Nucleus accumbens (tissue), 56 donors: Measurements from ENCODE around the gene PDGFC.

Experiments
- DNase-seq, 56 donors: peaks; one replicate each; lab custom pipeline; 2025; lab: John Stamatoyannopoulos, UW

The PDGFC gene, protein sequence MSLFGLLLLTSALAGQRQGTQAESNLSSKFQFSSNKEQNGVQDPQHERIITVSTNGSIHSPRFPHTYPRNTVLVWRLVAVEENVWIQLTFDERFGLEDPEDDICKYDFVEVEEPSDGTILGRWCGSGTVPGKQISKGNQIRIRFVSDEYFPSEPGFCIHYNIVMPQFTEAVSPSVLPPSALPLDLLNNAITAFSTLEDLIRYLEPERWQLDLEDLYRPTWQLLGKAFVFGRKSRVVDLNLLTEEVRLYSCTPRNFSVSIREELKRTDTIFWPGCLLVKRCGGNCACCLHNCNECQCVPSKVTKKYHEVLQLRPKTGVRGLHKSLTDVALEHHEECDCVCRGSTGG

DNA sequence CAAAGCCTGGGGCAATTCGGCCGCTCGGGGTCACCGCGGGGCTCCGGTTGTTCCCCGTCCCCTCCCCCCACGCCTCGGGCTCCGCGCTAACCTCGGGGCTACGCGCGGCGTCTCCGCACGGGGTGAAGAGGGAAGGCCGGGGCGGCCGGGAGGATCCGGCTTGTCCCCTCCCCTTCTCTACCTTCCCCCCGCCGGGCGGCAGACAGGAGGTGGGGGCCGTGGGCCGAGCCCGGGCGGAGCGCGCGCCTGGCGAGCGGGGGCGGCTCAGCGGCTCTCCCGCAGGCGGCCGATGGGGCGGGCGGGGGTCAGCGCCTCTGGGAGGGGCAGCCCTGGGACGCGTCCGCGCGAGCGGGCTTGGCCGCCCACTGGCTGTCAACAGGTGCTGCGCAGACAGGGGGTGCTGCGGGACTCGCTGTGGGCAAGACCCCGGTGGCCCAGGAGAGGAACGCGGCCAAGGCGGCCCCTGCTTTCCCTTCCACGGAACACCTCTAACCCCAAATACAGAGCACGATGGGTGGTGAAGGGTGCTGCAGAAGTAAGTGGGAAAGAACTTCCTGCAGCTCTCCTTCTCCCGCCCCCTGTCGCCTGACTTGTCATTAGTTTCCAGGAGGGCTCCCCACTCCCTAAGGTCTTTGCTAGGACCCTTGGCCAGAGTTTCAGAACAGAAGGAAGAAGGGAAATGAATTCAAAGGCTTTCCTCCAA is at the start of gene PDGFC:
TSS of gene PDGFC (minus strand) at position 124 of the 703 bp plus-strand sequence. CDS start 896 bp downstream, outside the sequence.
- DNase-seq = peak in 53 of 56 donors; percentile 9 to 85 (median 56)

DNA sequence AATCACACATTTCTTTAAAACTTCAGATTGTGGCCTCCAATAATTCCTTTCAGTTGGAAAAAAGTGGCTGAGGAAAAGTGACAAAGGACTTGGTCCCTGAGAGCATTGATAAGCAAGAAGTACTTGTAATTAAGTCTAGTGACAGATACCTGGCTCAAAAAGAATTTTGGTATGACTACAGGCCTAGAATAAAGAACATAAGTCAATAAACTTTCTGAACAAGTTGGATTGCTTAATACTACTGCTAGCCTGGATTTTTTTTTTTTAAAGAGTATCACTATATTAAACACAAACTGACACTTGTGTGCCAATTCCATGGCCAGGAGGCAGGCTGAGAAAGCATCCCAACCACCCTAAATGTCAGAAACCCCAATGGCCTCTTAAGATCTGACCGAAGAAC is 49.3 kb upstream of the PDGFC start:
- no peak for DNase-seq

DNA sequence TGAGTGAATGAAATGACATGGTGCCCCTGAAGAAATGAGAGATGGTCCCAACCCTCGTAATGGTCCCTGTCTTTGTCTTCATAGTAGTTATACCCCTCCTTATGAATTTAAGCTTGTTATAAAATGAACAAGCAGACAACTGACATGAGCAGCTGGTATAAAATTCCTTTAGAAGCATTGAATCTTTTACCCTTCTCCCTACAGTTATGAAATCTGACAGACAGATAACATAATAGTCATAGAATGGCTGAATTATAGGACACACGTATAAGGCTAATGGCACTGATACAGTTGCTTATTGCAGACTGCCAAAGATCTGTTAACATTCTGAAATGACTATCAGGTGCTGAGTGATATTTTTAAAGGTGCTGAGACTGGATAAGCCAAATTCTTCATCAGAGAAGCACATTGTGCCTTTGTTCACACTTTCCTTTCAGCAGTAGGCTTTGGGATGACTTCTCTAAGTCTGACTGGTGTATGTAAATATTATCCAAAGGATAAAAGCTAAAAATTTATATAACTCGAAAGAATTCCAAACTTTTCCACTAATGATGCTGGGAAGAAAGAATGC is 47.4 kb upstream of the PDGFC start:
- no peak for DNase-seq

DNA sequence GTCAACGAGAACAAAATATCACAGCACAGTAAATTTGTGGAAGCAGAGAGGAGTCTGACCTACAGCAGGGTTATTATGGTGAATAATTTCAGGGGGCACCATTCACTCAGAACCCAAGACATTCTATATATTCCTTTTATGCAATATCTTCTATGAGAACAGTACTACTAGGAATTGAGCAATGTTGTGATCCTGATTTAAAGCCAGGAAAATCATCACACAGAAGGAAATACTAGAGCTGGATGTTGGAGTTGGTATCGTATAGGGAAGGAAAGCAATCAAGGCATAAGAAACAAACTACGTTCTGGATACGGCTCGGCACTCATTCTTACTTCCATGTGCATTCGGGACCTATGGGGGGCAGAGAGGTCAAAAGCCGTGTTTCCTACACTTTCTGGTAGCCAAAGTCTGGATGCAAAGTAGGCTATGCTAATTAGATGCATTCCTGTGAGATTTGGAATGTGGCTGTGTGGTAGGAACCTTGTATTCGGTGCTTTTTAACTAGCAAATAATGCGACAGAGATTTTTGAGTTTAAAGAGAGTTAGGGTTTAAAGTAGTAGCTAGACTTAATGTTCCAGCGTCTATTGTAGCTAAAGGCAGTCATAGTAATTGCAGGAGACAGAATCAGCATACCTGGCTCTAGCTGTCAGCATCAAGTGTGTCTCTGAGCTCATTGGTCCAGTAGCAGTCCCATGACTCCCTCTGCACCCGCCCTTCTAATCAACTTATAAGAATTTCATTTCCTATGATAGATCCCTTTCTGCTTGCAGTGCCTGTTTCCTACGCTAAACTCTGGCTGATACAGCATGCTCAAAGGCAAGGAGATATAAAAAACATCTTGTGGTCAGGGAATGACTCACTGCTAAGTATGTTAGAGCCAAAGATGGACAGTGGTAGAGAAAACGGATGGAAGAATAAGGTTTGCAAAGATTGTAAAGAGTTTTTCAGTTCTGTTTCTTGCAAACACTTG is 43.3 kb upstream of the PDGFC start:
- no peak for DNase-seq

DNA sequence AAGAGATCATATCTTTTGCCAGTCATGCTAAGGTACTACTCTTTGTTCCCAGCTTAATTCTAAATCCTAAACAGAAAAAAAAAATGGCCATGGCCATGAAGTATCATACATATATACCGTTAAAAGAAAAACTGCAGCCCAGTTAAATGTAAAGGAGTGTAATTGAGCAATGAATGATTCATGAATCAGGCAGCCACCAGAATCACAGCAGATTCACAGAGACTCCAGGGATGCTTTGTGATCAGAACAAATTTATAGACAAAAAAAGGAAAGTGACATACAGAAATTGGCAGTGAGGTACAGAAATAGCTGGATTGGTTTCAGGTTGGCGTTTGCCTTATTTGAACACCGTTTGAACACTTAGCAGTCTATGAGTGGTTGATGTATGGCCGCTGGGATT is 42.1 kb upstream of the PDGFC start:
- no peak for DNase-seq

DNA sequence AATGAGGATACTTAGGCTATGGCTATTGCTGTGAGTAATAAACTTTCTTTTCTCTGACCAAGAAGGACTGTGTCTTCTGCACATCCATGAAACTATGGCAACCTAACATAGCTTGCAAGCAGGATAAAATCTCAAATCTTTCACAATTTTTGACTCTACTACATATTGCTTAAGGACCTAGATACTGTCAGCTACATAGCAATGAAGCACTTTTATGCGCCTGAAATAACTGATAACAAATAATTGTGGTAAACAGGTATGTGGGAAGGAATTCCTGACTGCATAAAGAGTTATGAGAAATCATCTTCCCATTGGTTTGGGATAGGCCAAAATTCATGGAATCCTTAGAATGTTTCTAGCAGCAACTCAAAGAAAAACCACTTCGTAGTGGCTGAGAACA is 41.2 kb upstream of the PDGFC start:
- DNase-seq = no peak

DNA sequence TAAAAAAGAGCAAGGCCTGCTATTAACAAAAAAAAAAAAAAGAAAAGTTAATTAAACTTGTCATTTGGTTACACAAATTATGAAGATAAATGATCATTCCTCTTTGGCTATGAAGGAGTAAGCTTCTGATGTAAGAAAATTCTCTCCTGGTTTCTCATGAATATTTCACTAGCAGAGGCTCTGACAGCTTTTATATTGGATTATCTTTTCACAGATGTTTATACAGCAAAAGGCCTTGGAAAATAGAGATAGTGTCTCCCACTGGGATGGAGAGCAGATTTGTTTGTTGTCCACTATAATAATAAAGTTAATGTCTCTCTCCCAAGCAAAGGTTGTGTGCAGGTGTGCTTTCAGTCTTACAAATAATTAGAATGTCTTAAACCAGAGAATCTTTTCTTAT is 40.7 kb upstream of the PDGFC start:
- no peak for DNase-seq

DNA sequence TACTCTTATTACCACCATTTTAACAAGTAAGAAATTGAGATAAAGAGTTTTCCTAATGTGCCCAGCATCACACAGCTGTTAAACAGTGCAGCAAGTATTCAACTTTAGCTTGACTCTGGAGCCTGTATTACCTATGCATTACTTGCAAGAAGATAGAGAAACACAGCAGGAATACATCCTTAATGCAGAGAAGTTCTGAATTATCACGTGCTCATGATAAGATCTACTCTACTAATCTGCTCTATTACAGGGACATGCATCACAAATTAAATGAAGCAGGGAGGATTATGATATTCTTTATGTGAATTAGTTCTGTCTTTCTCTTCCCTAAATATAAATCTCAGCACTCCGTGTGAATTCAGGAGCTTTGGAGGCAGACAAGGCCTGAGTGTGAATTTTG is 39.0 kb upstream of the PDGFC start:
- DNase-seq = no peak

DNA sequence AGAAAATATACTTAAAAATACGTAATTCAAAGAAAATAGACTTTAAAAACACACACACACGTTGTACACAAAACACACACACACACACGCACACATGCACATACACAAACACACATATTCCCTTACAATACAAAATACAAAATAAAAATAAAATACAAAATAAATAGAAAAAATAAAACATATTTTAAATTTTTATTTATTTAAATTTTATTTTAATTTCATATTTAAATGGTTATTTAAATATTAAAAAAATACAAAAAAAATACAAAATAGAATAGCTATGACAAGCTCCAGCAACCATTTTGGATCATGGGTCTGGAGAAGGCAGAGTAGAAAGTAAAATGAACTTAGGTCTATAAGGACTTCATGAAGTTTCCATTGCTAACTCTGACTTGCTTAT is 34.2 kb upstream of the PDGFC start:
- no peak for DNase-seq

DNA sequence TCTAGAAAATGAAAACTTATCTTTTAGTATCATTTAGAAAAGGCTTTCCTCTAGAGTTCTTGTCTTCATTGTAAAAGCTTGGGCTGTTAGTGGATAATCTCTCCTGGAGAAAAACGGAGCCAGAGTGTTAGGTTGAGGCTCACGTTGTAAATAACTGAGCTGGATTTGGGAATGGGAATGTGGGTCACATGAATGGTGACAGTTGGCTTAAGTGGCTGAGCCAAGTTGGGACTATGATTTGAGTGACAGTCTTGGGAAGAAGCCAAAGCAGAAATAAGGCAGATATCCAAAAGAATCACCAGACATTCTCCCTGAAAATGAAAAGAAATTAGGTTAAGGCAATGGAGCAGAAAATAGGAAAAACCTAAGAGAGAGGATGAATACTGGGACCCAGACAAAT is 33.6 kb upstream of the PDGFC start:
- no peak for DNase-seq

DNA sequence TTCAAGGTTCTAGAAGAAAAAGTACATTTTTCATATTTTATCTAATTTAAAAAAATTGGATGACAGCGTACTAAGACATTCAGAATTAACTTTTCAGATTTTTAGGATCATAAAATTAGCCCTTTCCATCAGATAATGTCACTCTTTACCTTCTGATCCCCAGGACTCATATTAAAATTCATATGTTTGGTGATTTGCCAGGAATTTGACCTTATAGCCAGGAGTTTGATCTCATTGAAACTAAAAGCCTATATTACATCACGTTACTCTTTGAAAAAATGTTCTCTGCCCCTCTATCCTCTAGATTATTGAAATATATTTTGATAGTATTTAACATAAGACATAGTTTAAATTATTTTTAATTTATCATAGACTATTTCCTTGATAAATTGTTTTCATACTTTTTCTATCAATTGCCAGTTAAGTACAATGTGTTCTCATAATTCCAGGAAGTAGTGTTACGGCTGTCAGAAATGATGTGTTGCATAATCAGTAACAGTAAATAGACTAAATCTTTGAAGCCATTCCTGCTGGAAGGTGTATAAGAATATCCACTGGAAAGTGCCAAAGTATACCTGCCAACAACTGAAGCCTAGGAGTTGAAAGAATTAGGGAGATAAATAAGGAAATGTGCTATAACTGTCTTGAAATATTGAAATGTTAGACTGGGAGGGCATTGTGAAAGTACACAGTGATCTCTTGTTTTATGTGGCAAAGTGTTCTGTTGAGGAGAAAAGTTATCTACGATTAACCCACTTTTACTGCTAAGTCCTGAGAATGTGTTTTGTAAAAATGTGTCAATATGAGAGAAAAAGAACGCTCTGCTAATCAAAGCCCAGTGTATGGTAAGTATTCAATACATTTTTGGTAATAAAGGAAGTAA is 32.9 kb upstream of the PDGFC start:
- DNase-seq = no peak

DNA sequence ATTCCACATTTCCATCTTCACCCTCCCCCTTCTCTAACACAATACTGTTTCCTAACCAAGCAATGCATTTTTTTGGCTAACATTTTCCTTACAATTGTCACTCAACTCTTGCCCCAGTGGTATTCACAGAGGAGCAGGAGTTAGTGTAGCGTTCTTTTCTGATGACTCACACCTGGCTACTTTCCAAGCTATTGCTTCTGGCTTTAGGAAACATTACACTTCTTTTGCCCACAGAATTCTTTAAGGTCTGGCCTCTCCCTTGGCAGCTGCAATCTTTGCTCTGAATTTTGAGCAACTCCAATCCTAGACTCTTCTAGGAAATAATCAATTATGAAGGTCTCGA is 27.5 kb upstream of the PDGFC start:
- peak in 1 of 56 donors; percentile 0 for DNase-seq

DNA sequence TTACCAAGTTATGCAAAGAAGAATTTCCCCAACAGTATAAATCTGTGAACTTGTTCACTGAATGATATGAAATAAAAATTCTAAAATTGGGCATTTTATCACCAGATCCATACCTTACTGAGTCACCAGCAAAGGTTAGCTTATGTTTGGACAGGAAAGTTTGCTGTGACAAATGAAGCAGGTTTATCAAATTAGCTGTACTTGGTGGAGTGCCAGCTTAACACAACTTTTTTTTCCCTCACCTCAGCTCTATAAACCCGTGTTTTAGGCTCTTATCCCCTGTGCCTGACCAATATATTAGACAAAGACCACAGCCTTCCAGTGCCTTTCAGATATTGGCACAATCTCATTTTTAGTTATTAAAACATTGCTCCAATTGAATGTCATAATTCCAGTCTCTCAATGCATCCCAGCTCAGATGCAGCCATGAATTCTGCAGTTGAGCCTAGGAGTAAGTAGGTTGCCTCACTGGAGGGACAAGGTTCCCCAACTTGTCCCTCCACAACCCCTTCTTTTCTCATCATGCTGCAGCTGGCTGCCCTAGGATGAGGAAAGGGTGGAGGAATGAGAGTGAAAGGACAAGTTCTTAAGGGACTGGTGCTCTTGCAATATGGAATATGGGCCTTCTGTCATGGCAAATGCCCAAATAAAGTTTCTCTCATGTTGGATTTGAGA is 27.0 kb upstream of the PDGFC start:
- no peak for DNase-seq

DNA sequence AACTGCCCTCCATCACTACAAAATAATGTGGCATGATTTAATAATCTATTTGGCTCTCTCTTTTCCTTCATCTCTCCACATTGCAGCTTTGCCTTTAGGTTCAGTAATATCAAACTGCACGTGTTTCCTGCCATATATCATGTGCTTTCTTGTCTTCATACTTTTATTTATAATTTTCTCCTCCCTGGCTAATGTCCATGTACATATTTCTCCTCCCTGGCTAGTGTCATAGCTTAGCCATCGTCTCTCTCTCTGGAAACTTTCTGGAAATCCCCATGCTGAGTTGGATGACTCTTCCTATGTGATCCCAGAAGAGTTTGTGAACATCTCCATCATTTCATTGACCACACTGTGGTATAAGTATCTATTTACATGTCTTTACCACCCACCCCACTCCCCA is 21.3 kb upstream of the PDGFC start:
- no peak for DNase-seq

DNA sequence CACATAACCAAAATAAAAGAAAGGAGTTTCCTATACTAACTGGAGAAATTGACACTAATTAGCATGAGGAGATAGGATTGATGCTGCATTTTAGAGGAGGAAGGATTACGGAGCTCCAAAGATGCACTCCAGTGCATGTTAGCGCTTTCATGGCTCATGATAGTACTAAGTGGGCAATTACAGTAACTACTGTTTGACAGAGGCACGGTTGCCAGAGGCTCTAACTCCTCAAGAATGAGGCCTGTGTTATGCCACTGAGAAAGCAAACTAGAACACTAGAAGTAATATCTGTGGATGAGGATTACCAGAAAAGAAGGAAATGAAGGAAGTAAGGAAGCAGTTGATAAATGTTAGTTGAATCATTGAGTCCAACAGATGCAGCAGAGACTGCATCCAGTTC is 19.6 kb upstream of the PDGFC start:
- no peak for DNase-seq

DNA sequence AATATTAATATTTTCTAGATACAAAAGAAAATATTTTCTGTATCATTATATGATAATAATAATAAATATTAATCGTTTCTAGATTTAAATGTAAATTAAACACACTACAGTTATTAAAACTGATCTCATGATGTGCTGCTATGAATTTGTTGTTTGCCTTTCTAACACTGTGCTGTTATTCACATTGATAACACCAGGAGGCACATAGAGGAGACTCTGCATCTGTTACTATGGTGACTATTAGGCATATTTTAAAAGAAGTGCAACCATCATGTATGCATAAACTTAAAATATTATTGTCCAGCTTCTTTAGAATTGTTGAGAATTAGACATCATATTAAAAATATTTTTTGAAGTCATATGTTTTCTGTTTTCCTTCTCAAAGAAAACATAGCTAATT is 11.8 kb upstream of the PDGFC start:
- DNase-seq = no peak

DNA sequence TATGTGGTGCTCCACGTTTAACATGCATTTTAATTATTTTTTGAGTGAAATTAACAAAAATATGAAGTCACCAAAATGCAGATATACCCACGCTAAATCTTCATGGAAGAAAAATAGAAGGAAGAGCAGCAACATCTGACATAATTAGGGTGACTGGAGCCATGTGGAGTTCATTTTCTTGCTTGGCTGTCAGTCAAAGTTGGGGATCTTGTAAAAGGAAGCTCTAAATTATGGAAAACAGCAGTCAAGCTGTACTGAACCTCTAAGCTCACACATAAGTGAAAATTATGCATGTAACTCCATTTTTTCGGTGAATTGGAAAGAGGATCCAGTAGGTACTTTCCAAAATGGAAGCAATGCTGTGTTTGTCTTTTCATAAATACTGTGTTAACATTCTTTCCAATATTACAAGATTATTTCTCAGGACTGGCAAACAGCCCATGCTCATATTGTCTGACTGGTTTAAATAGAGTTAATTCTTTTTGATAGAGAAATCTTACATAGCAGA is 9.7 kb upstream of the PDGFC start:
- peak in 1 of 56 donors; percentile 3 for DNase-seq

DNA sequence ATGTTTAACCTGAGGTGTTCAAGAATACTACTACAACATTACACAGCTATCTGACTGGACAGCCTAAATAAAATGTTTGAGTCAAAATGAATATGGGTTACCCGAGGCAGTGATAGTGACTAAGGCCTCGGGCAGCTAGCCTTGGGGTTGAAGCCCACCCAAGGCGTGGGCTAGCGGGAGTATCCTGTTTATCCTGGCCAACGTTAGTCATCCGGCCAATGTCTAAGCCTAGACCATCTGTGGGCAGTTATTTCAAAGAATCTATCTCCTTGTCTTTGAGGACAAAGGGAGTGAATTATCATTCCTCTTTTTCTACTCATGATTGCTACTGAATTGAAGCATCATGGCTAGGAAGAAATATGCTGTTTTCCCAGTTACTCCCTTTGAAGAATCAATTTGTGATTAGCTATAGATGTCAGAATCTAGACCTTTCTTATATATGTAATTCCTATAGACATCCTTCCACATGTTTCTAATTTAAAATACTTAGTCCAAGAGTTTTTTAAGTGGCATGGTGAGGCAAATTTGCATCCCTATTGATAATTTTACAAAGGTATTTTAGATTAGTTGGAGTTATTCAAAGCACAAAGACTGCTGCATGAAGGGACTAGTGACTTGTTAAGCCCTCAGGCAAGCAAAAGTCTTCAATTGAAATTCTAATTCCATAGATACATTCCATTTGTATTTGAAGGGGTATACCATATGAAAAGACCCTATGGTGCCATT is 6.0 kb upstream of the PDGFC start:
- no peak for DNase-seq
